HuH-7 (cell line): ENCODE results near the gene RPAP3.

Experiments
- DNase-seq: peaks from one replicate; pipeline ENCODE4 v3.0.0; 2011; ENCODE audit warnings: low spot score

Gene RPAP3

GRCh38 chr12:47705566-47706425 lies at the start of gene RPAP3:
Gene RPAP3, minus strand, starts transcription at chr12:47706030. Its CDS starts 3,190 bp downstream, at chr12:47702840.
- DNase-seq, result peak; percentile 88

GRCh38 chr12:47754881-47755280 lies 49.1 kb upstream of the RPAP3 start:
- no peak for DNase-seq

- no peak for DNase-seq
Observed at GRCh38 chr12:47754126-47754525, 48.3 kb upstream of the RPAP3 start.

GRCh38 chr12:47753021-47754001 lies 47.5 kb upstream of the RPAP3 start:
- no peak for DNase-seq

GRCh38 chr12:47752552-47752951 lies 46.7 kb upstream of the RPAP3 start:
- no peak for DNase-seq

- no peak for DNase-seq
Observed at GRCh38 chr12:47752121-47752520, 46.3 kb upstream of the RPAP3 start.

- no peak for DNase-seq
Observed at GRCh38 chr12:47751561-47751960, 45.7 kb upstream of the RPAP3 start.

GRCh38 chr12:47750916-47751470 lies 45.2 kb upstream of the RPAP3 start:
- no peak for DNase-seq

GRCh38 chr12:47750229-47750798 lies 44.5 kb upstream of the RPAP3 start:
- no peak for DNase-seq

GRCh38 chr12:47748899-47749298 lies 43.1 kb upstream of the RPAP3 start:
- DNase-seq, result no peak

- no peak for DNase-seq
Observed at GRCh38 chr12:47748507-47748828, 42.6 kb upstream of the RPAP3 start.

- DNase-seq, result no peak
Observed at GRCh38 chr12:47747596-47748506, 42.0 kb upstream of the RPAP3 start.

GRCh38 chr12:47747126-47747525 lies 41.3 kb upstream of the RPAP3 start:
- DNase-seq, result no peak

GRCh38 chr12:47746523-47746922 lies 40.7 kb upstream of the RPAP3 start:
- no peak for DNase-seq

GRCh38 chr12:47746073-47746472 lies 40.2 kb upstream of the RPAP3 start:
- no peak for DNase-seq

- no peak for DNase-seq
Observed at GRCh38 chr12:47745485-47746041, 39.7 kb upstream of the RPAP3 start.

GRCh38 chr12:47744778-47745436 lies 39.1 kb upstream of the RPAP3 start:
- DNase-seq, result no peak

- peak; percentile 83 for DNase-seq
Observed at GRCh38 chr12:47744005-47744651, 38.3 kb upstream of the RPAP3 start.

GRCh38 chr12:47743311-47743860 lies 37.6 kb upstream of the RPAP3 start:
- no peak for DNase-seq
